Stimulated activated CD8-positive, alpha-beta memory T cell treated with anti-CD3 and anti-CD28 coated beads, Interleukin-12 subunit alpha, Interleukin-12 subunit beta, amount 100 ng/mL, for 4 hours (primary cell): Measurements from ENCODE around the gene NSUN4.
"Not testable (repeated sequence)": the region's sequence is repeated elsewhere in the genome, so short reads cannot be mapped to it uniquely, and the experiment has no call there.

Source experiments
- DNase-seq: peaks from one replicate; pipeline ENCODE4 v3.0.0-alpha.2; 2020; ENCODE audit warnings: low read depth

Gene NSUN4

GRCh38 chr1:46367701-46368100 lies 27.1 kb downstream of the NSUN4 start:
- not testable (repeated sequence) for DNase-seq

- DNase-seq, result no peak
These were observed 28.2 kb downstream of the NSUN4 start for GRCh38 chr1:46368791-46369190.

DNA sequence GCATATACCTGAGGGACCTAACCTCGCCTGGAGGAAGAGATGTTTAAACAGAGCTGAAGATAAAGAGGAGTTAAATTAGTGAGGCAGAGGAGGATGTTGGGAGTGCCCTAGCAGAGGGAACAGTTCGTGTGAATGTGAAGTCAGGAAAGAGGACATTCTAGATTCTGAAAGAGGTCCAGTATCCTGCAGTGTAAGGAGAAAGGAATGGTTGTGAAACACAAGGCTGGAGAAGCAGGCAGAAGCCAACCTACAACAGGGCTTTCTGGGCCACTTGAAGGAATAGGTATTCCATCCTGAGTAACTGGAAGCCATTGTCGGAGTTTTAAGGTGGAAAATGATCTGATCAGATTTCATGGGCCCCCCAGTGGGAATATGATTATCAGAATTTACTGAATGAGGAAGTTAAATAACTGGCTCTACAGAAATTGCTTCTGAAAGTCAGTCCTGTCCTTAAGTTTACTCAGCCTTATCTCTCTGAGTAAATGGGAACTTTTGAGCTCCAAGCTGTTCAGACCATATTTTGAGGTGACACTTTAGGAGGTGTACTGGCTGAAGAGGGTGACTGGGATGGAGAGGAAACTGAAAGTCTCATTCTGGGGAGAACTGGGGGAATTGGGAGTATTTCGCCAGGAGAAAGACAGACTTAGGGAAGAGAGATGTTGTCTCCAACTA lies 29.1 kb downstream of the NSUN4 start:
- DNase-seq, result no peak

- DNase-seq, result no peak
These were observed 29.6 kb downstream of the NSUN4 start for GRCh38 chr1:46370214-46370633.

GRCh38 chr1:46372431-46372830 lies 31.8 kb downstream of the NSUN4 start:
- no peak for DNase-seq

DNA sequence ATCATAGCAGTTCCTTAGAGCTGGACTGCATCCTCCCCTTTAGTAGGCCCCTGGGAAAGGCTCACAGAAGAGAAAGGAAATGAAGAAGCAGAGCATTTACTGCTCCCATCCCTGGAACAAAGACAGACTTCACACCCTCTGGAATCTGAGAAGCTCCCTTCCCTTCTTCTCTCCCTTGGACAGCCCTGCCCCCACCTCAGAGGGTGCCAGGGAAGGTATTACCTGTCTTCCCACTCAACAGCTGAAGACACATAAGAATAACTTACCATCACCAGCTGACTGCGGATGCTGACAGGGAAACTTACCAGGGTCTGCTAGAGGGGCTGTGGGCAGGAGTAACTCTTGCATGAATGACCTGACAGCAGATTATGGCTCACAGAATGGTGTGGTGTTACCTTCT lies 39.4 kb downstream of the NSUN4 start:
- DNase-seq, result no peak

DNA sequence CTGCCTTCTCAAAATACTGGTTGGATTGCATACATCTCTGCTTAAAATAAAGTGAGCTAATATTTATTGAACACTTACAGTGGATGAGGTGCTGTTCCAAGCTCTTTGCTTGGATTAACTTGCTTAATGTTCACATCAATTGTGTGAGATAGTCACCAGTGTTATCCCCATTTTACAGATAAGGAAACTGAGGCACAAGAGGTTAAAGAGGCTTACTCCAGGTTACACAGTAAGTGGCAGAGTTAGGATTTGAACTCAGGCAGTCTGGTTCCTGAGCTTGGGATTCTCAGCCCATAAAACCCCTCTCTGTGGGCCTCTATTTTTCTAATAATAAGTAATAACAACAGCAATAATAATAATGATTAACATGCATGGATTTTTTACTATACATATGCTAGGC lies 39.9 kb downstream of the NSUN4 start:
- DNase-seq, result no peak

- DNase-seq, result no peak
These were observed 52.9 kb downstream of the NSUN4 start for GRCh38 chr1:46393510-46393909.

DNA sequence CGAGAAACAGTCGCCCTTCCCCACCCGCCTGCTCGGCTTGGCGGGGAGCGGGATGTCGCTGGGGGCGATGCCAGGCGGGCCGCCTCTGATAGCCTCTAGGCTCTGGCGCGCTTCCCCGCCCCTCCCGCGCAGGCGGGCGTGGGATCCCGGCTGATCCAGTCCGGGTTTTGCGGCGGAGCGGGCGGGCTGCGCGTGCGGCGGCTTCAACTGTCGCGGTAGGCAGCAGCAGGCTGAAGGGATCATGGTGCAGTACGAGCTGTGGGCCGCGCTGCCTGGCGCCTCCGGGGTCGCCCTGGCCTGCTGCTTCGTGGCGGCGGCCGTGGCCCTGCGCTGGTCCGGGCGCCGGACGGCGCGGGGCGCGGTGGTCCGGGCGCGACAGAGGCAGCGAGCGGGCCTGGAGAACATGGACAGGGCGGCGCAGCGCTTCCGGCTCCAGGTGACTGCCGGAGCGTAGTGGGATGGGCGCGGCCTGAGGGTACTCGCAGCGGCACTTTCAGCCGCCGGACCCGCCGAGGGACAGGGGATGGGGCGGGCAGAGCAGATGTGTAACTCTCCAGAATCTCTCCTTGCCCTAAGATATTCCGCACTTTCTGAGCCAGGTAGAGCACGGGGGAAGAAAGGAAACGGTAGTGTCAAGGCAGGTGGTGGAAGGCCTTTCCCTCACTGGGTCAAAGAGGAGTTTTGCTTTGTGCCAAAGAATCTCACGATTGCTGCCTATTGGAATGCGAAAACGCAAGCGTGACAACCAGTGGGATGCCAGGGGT lies 53.7 kb downstream of the NSUN4 start, which contains the start of gene FAAH:
Gene FAAH (plus strand): TSS at position 210 of the 764 bp plus-strand sequence. CDS start 32 bp downstream, at position 242.
- DNase-seq, result no peak

GRCh38 chr1:46394872-46395465 lies 54.4 kb downstream of the NSUN4 start:
- DNase-seq, result no peak

DNA sequence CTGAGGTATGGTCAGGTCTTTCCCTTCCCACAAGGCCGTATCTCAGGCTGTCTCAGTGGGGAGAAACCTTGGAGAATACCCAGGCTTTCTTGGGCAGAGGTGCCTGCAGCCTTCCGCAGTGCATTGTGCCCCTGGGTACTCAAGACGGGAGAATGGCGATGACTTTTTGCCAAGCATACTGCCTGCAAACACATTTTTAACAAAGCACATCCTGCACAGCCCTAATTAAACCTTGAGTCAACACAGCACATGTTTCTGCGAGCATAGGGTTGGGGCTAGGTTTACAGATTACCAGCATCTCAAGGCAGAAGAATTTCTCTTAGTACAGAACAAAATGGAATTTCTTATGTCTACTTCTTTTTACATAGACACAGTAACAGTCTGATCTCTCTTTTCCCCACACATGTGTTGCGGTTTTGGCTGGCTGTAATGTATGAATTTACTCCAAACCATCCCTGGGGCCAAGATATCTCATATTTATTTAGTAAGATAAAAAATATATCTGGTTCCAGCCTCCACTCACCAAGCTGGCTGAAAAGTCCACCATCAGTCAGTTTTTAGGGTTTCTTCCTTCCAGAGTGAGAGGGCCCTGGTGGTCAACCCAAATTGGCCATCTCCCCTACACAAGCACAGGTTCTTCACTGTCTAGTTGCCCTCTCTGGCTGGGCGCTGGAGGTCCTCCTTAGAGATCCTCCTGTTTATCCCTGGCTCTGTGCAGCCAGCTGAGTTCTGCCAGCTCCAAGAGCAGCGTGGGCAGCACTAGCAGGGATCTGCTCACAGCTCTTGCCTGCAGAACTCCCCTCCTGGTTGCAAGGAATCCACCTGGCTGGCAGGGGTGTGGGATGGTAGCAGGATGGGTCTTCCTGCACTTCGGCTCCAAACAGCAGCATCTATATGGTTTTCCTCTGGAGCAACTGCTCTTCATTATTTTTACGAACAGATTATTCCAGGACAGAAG lies 56.1 kb downstream of the NSUN4 start:
- no peak for DNase-seq

DNA sequence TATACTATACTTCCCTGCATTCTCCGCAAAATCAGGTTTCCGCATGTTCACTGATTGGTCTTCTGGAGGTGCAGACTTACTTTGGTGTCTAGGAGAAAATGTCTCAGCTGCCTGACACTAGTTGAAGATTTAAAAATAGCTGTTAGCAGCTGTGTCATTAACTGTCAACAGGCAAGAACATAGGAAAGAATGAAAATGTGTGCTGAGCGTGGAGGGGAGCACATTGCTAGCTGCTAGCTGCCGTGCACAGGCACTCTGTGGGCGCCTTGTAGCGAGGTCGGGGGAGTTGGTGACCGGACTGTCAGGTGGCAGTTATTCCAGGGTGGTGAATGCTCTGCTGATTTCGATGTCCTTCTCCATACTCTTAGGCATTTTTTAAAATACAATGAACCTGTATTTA lies 58.7 kb downstream of the NSUN4 start:
- DNase-seq, result no peak

DNA sequence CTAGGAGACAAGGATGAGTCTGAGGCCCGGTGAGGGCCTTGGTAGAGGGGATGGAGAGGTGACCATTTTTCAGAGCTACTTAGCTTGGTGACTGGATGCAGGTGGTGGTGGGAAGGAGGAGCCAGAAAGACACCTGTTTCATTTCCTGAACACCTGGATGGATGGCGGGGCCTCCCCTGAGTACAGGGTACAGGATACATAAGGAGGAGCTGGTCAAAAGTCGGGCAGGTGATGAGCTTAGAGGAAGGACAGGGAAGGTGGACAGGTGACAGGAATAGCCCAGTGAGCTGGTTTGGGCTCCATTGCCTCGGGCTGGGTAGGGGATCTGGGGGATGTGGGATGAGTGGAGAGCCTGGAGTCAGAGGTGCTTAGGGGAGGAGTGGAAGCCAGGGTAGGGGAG lies 59.8 kb downstream of the NSUN4 start:
- DNase-seq, result no peak

- no peak for DNase-seq
These were observed 60.7 kb downstream of the NSUN4 start for GRCh38 chr1:46401154-46401913.

GRCh38 chr1:46401964-46402626 lies 61.5 kb downstream of the NSUN4 start:
- no peak for DNase-seq

GRCh38 chr1:46403916-46404315 lies 63.3 kb downstream of the NSUN4 start:
- DNase-seq, result no peak

GRCh38 chr1:46404482-46405196 lies 64.0 kb downstream of the NSUN4 start:
- DNase-seq, result no peak

DNA sequence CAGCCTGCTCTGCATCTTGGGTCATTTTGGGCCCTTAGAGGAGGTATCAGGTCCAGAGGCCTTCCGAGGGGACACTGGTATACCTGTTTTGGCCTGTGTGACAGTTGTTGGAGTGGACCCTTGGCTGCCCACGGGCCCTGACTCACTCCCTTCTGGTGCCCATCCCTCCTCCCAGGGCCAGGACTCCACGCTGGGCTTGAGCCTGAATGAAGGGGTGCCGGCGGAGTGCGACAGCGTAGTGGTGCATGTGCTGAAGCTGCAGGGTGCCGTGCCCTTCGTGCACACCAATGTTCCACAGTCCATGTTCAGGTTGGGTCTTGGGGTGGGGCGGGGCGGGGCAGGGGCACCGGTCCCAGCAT lies 64.6 kb downstream of the NSUN4 start:
- no peak for DNase-seq

DNA sequence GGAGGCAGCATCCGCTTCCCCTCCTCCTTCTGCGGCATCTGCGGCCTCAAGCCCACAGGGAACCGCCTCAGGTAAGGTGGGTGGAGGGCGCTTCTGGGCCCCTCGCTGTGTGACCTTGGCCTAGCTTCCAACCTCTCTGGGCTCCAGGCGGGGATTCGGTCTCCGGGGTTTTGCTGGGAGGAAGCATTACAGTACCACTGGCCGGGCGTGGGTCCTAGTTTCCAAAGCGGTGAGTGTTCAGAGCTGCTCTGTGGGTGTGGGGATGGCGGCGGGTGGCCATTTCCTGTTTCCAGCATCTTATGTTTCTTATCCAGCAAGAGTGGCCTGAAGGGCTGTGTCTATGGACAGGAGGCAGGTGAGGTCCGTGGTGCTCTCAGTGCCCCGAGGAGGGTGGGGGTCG lies 65.1 kb downstream of the NSUN4 start:
- DNase-seq, result no peak
